Endothelial cell of umbilical vein (primary cell): Measurements from ENCODE around the gene CAMKK2. TPM values are rescaled to one million over a fixed set of nuclear protein-coding genes. Genes with fewer than 3 reads are reported as not detected.

ENCODE experiments used
- BruUV-seq: library from RNA; stranded (reverse); fragments of 400-500 nt; replicated peaks from 2 replicates; lab custom pipeline; 2021; lab: Mats Ljungman, UMichigan
- CTCF ChIA-PET: fragments of 300-600, 350-600 bp; sonication (Branson Sonifier 250); formaldehyde crosslinking; loops from one replicate; lab custom pipeline; 2021; ENCODE audit warnings: antibody characterized with exemption, inconsistent platforms; lab: Charles Lee
- POLR2A ChIA-PET: fragments of 300-600, 350-600 bp; sonication (Branson Sonifier 250); formaldehyde crosslinking; loops from one replicate; lab custom pipeline; 2021; ENCODE audit warnings: antibody characterized with exemption, inconsistent platforms; lab: Charles Lee
- DNase-seq: peaks from one replicate; pipeline ENCODE4 v3.0.0-alpha.2; 2011; ENCODE audit warnings: low read depth, low spot score
- FAIRE-seq: peaks from 2 replicates; lab custom pipeline; 2011; peaks lifted over from hg19 to GRCh38; lab: Jason Lieb, UNC
- H2AFZ ChIP-seq: 2 replicates; pipeline ENCODE4 v1.6.0; 2012; ENCODE audit warnings: low read depth, low read length, control low read depth, inconsistent platforms
- H3K27ac ChIP-seq: 2 replicates; pipeline ENCODE4 v1.5.1; 2011; ENCODE audit warnings: low read depth, mild to moderate bottlenecking, control low read depth, low read length, moderate library complexity; ENCODE audit not compliant: insufficient read depth
- H3K27me3 ChIP-seq, 2 experiments: 2 replicates each; pipeline versions ENCODE4 v1.6.0 to v1.6.1; 2011; ENCODE audit warnings: low read length in 2 of 2, mixed read lengths in 1 of 2; ENCODE audit not compliant: control insufficient read depth in 2 of 2, insufficient read depth in 2 of 2
- H3K36me3 ChIP-seq, 2 experiments: 2 replicates in 1 of 2; 3 replicates in 1 of 2; pipeline ENCODE4 v1.5.1; 2011; ENCODE audit warnings: low read length in 2 of 2, mild to moderate bottlenecking in 1 of 2, moderate library complexity in 1 of 2; ENCODE audit not compliant: control insufficient read depth in 2 of 2, insufficient read depth in 2 of 2; ENCODE audit errors: extremely low read depth in 1 of 2
- H3K4me1 ChIP-seq: 3 replicates; pipeline ENCODE4 v1.5.1; 2011; ENCODE audit warnings: mild to moderate bottlenecking, low read length; ENCODE audit not compliant: control insufficient read depth, insufficient read depth; ENCODE audit errors: extremely low read depth
- H3K4me2 ChIP-seq: 2 replicates; pipeline ENCODE4 v1.6.1; 2011; ENCODE audit warnings: low read length, control low read depth, mixed read lengths; ENCODE audit not compliant: insufficient read depth
- H3K4me3 ChIP-seq, 3 experiments: fragments of 200-600 bp in 1 of 3; sonication (generic), shearing (Covaris generic) in 1 of 3; replicated peaks in 1 of 3; 2 replicates each; pipeline ENCODE4 v1.5.1; 2011 to 2016; ENCODE audit warnings: control low read depth in 3 of 3, low read length in 3 of 3, mild to moderate bottlenecking in 2 of 3, inconsistent platforms in 1 of 3, low read depth in 1 of 3, moderate library complexity in 1 of 3; ENCODE audit not compliant: insufficient read depth in 1 of 3
- H3K79me2 ChIP-seq: 2 replicates; pipeline ENCODE4 v1.6.0; 2012; ENCODE audit warnings: low read length, inconsistent platforms; ENCODE audit not compliant: control insufficient read depth, insufficient read depth
- H3K9ac ChIP-seq: replicated peaks from 2 replicates; pipeline ENCODE3; 2011; ENCODE audit warnings: low read length, control low read depth; ENCODE audit not compliant: insufficient read depth; ENCODE audit errors: extremely low read depth
- H3K9me1 ChIP-seq: replicated peaks from 3 replicates; pipeline ENCODE4 v1.6.0; 2011; ENCODE audit warnings: mild to moderate bottlenecking, low read length; ENCODE audit not compliant: control insufficient read depth, insufficient read depth; ENCODE audit errors: extremely low read depth
- H3K9me3 ChIP-seq: replicated peaks from 2 replicates; pipeline ENCODE4 v1.5.1; 2012; ENCODE audit warnings: low read length, inconsistent platforms; ENCODE audit not compliant: control insufficient read depth, insufficient read depth
- H4K20me1 ChIP-seq: replicated peaks from 2 replicates; pipeline ENCODE3; 2011; ENCODE audit warnings: mild to moderate bottlenecking, low read length; ENCODE audit not compliant: control insufficient read depth, insufficient read depth; ENCODE audit errors: extremely low read depth
- EZH2 ChIP-seq: IDR thresholded peaks from 2 replicates; pipeline ENCODE4 v1.6.1; 2012; ENCODE audit warnings: borderline replicate concordance, low read depth, mild to moderate bottlenecking, moderate library complexity, low read length, inconsistent platforms; ENCODE audit not compliant: severe bottlenecking
- FOS ChIP-seq: IDR thresholded peaks from 2 replicates; pipeline ENCODE4 v1.6.1; 2011; ENCODE audit warnings: mild to moderate bottlenecking, low read length, moderate library complexity, borderline replicate concordance; ENCODE audit not compliant: insufficient read depth
- GATA2 ChIP-seq: IDR thresholded peaks from 2 replicates; pipeline ENCODE4 v1.7.0; 2011; ENCODE audit warnings: low read depth, mild to moderate bottlenecking, moderate library complexity, mixed read lengths, low read length; ENCODE audit not compliant: insufficient read length, insufficient read depth
- JUN ChIP-seq: IDR thresholded peaks from 2 replicates; pipeline ENCODE4 v1.6.1; 2011; ENCODE audit warnings: borderline replicate concordance, low read depth; ENCODE audit not compliant: insufficient read length, insufficient read depth
- MAX ChIP-seq: IDR thresholded peaks from 2 replicates; pipeline ENCODE4 v1.6.1; 2011; ENCODE audit not compliant: insufficient read depth, insufficient read length
- MYC ChIP-seq: IDR thresholded peaks from one replicate; pipeline ENCODE4 v1.6.1; 2011; ENCODE audit warnings: mild to moderate bottlenecking, low read depth, low read length
- POLR2A ChIP-seq: IDR thresholded peaks from 2 replicates; pipeline ENCODE4 v1.6.1; 2012; ENCODE audit warnings: low read depth, mild to moderate bottlenecking, control low read depth, low read length
- POLR2AphosphoS5 ChIP-seq: IDR thresholded peaks from 2 replicates; pipeline ENCODE4 v1.6.1; 2012; ENCODE audit warnings: low read depth, mild to moderate bottlenecking, control low read depth, low read length, moderate library complexity; ENCODE audit not compliant: insufficient read depth
- dilution Hi-C: fragments of 300-500 bp; cut with MboI; formaldehyde crosslinking; loops from one replicate; pipeline ENCODE4 v1.15.0; 2019; ENCODE audit warnings: low sequenced_read_pairs; ENCODE audit not compliant: extremely low pct_ligation_motif_present
- intact Hi-C: fragments of 100-400 bp; cut with micrococcal nuclease; formaldehyde crosslinking; loops from one replicate; pipeline ENCODE4 v1.10.0; 2022
- polyA plus RNA-seq, 4 experiments: library from polyadenylated mRNA; depleted of rRNA in 3 of 4; stranded (reverse) in 3 of 4; unstranded in 1 of 4; fragments of >200 nt; gene quantifications; 2 replicates each; pipeline versions ENCODE4 v1.2.1 to v1.2.3, GENCODE V29; 2011 to 2012; ENCODE audit warnings: missing spikeins in 1 of 4
- total RNA-seq: library from RNA; stranded (reverse); gene quantifications from 2 replicates; pipeline ENCODE4 v1.2.3, GENCODE V29; 2021
- TF ChIP-seq, protein P1 (sequence below), 2 donors: IDR thresholded peaks; 1 replicate in 1 of 2; 2 replicates in 1 of 2; pipeline ENCODE4 v1.5.1; 2011; ENCODE audit warnings: low read length in 2 of 2, mild to moderate bottlenecking in 2 of 2, moderate library complexity in 2 of 2, control low read depth in 1 of 2, inconsistent platforms in 1 of 2, low read depth in 1 of 2; ENCODE audit not compliant: insufficient read depth in 1 of 2; ENCODE audit errors: extremely low read depth in 1 of 2

Gene CAMKK2
- total and polyA plus RNA-seq, 2 donors (not counting 3 experiments of a cell fraction or from before 2014, with no cell fraction given), result 32.5 to 45.0 TPM

GRCh38 chr12:121232163-121232562 lies 64.3 kb downstream of the CAMKK2 start:
- no TSS peak for BruUV-seq
- Histone ChIP-seq H3K9me1 (no peaks in the 10 kb centered on the region), H3K4me1 (no peaks in the 10 kb centered on the region), H4K20me1 (no peaks in the 10 kb centered on the region), H3K9me3 (no peaks in the 10 kb centered on the region), H3K27ac (no peak overlapping the region), H3K27me3 (no peaks in the 10 kb centered on the region), H3K4me3 (no peak overlapping the region), H3K4me2 (no peak overlapping the region), H3K79me2 (no peaks in the 10 kb centered on the region), H2AFZ (no peak overlapping the region), H3K36me3 (peaks cover 3 to 17% of the 10 kb centered on the region in 2 experiments), H3K9ac (no peak overlapping the region)
- POLR2A ChIA-PET, result no interaction called here
- DNase-seq, result no peak
- no peak for TF ChIP-seq MAX
- CTCF ChIA-PET, result no interaction called here
- dilution Hi-C loops, result no loop called here
- no peak for FAIRE-seq
- intact Hi-C loops, result no loop called here

DNA sequence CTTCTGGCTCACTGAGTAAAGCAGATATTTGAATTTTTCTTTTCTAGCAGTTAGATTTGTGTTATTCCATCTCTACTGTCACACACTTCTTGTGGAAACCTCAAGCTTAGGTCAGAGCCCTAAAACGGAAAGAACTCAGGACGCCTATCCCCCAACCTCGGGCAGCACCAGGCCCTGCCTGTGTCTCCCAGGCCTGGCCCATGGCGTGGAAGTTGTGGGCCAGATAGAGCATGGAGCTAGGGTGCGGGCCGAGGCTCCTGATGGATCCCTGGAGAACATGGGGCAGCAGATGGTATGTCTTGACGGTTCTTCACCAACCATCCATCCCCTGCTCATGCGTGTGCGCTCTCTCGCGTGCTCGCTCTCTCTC lies 66.0 kb downstream of the CAMKK2 start:
- intact Hi-C loops (loop anchor here (1.0 to 2.0 kb wide), 6 partner anchors 40 to 225 kb away; partner anchors contain the start of gene P2RX7), dilution Hi-C loops (no loop called here)
- TF ChIP-seq EZH2, result no peak
- no peak for TF ChIP-seq MAX
- no peak for TF ChIP-seq POLR2AphosphoS5
- TF ChIP-seq GATA2, result no peak
- TF ChIP-seq, protein P1, sequence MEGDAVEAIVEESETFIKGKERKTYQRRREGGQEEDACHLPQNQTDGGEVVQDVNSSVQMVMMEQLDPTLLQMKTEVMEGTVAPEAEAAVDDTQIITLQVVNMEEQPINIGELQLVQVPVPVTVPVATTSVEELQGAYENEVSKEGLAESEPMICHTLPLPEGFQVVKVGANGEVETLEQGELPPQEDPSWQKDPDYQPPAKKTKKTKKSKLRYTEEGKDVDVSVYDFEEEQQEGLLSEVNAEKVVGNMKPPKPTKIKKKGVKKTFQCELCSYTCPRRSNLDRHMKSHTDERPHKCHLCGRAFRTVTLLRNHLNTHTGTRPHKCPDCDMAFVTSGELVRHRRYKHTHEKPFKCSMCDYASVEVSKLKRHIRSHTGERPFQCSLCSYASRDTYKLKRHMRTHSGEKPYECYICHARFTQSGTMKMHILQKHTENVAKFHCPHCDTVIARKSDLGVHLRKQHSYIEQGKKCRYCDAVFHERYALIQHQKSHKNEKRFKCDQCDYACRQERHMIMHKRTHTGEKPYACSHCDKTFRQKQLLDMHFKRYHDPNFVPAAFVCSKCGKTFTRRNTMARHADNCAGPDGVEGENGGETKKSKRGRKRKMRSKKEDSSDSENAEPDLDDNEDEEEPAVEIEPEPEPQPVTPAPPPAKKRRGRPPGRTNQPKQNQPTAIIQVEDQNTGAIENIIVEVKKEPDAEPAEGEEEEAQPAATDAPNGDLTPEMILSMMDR (IDR thresholded peaks at IDR 0.05; ENCODE audit: extremely low read depth in 1 of 2, insufficient read depth in 1 of 2, low read depth in 1 of 2, low read length in 2 of 2), result no peak
- TF ChIP-seq MYC, result no peak
- no peak for TF ChIP-seq JUN
- no peak for TF ChIP-seq POLR2A
- no peak for TF ChIP-seq FOS
- no peak overlapping the region for H3K9ac ChIP-seq
- H3K9me3 ChIP-seq, result no peaks in the 10 kb centered on the region
- no peaks in the 10 kb centered on the region for H3K4me1 ChIP-seq
- H3K27me3 ChIP-seq, result no peaks in the 10 kb centered on the region
- no peak overlapping the region for H3K4me2 ChIP-seq
- no peak overlapping the region for H2AFZ ChIP-seq
- peaks cover 3 to 14% of the 10 kb centered on the region in 2 experiments for H3K36me3 ChIP-seq
- no peak overlapping the region for H3K27ac ChIP-seq
- no peak overlapping the region for H3K4me3 ChIP-seq
- no peaks in the 10 kb centered on the region for H4K20me1 ChIP-seq
- H3K9me1 ChIP-seq, result no peaks in the 10 kb centered on the region
- no peak for FAIRE-seq
- H3K79me2 ChIP-seq, result no peaks in the 10 kb centered on the region
- DNase-seq, result no peak
- ChIA-PET CTCF (interaction anchor here (1.0 to 2.2 kb wide), 6 partner anchors 14 to 171 kb away, joined by 3 to 8 read pairs (median 6); no protein-coding TSS in a partner anchor), POLR2A (no interaction called here)
- BruUV-seq, result no TSS peak
